ENCODE measurements around the gene CHIC1.
"Not testable (repeated sequence)": the region's sequence is repeated elsewhere in the genome, so short reads cannot be mapped to it uniquely, and the experiment has no call there.

GRCh38 chrX:73707014-73707413 lies 144.0 kb downstream of the CHIC1 start:
- not testable (repeated sequence) for TF ChIP-seq AFF4 (CRISPR knock-in tag; IDR thresholded peaks at IDR 0.05; ENCODE audit: borderline replicate concordance); ETV6 (CRISPR knock-in tag; IDR thresholded peaks at IDR 0.05)
